HEK293 (cell line): ENCODE measurements around the gene OPCML.

ENCODE experiments used
- CTCF ChIA-PET: fragments of 350-600 bp; formaldehyde crosslinking; extraction: SDS; loops from one replicate; lab custom pipeline; 2021; ENCODE audit warnings: antibody characterized with exemption; lab: Yijun Ruan, JAX
- POLR2A ChIA-PET: fragments of 300-600 bp; formaldehyde crosslinking; extraction: SDS; loops from one replicate; lab custom pipeline; 2020; ENCODE audit warnings: antibody characterized with exemption, inconsistent platforms; lab: Yijun Ruan, JAX
- H3K27ac ChIP-seq: fragments of 200-500 bp; sonication (Bioruptor generic); 2 replicates; pipeline ENCODE4 v1.5.1; 2014; ENCODE audit warnings: low read depth, low read length, control low read depth, inconsistent platforms; ENCODE audit errors: extremely low read depth
- H3K36me3 ChIP-seq, 2 experiments: fragments of 200-500 bp in 1 of 2; sonication (Bioruptor generic) in 1 of 2; 1 replicate in 1 of 2; 2 replicates in 1 of 2; pipeline ENCODE4 v1.5.1; 2014 to 2017; ENCODE audit warnings: inconsistent platforms in 2 of 2, low read length in 2 of 2; ENCODE audit not compliant: control insufficient read depth in 2 of 2, insufficient read depth in 1 of 2
- H3K4me1 ChIP-seq: fragments of 200-500 bp; sonication (Bioruptor generic); 2 replicates; pipeline ENCODE4 v1.5.1; 2014; ENCODE audit warnings: mild to moderate bottlenecking, low read length, inconsistent platforms; ENCODE audit not compliant: control insufficient read depth, insufficient read depth
- H3K4me3 ChIP-seq: 2 replicates; pipeline ENCODE4 v1.5.1; 2011; ENCODE audit warnings: low read depth, mild to moderate bottlenecking, control low read depth, low read length, moderate library complexity
- H3K9me3 ChIP-seq: fragments of 200-500 bp; sonication (Bioruptor generic); 2 replicates; pipeline ENCODE4 v1.5.1; 2014; ENCODE audit warnings: low read depth, low read length, inconsistent platforms; ENCODE audit not compliant: control insufficient read depth, insufficient read depth
- AEBP2 ChIP-seq: fragments of 450-650 bp; formaldehyde crosslinking; IDR thresholded peaks from 2 replicates; pipeline ENCODE4 v1.5.1; 2016; ENCODE audit warnings: missing biosample characterization, missing genetic modification characterization, borderline replicate concordance
- FEZF1 ChIP-seq: fragments of 450-650 bp; formaldehyde crosslinking; IDR thresholded peaks from 2 replicates; pipeline ENCODE4 v1.5.1; 2016; ENCODE audit warnings: missing biosample characterization, missing genetic modification characterization
- GLIS1 ChIP-seq: fragments of 450-650 bp; formaldehyde crosslinking; IDR thresholded peaks from 2 replicates; pipeline ENCODE4 v1.5.1; 2016; ENCODE audit warnings: missing biosample characterization, missing genetic modification characterization
- INSM2 ChIP-seq: fragments of 450-650 bp; formaldehyde crosslinking; IDR thresholded peaks from 2 replicates; pipeline ENCODE4 v1.5.1; 2016; ENCODE audit warnings: missing biosample characterization, missing genetic modification characterization
- PRDM4 ChIP-seq: fragments of 450-650 bp; formaldehyde crosslinking; IDR thresholded peaks from 2 replicates; pipeline ENCODE4 v1.5.1; 2017; ENCODE audit warnings: missing biosample characterization, missing genetic modification characterization
- SCRT1 ChIP-seq: fragments of 450-650 bp; formaldehyde crosslinking; IDR thresholded peaks from 2 replicates; pipeline ENCODE4 v1.5.1; 2016; ENCODE audit warnings: missing biosample characterization, missing genetic modification characterization, borderline replicate concordance
- SP7 ChIP-seq: fragments of 450-650 bp; formaldehyde crosslinking; IDR thresholded peaks from 2 replicates; pipeline ENCODE4 v1.5.1; 2016; ENCODE audit warnings: missing biosample characterization, missing genetic modification characterization
- ZBTB26 ChIP-seq: fragments of 450-650 bp; formaldehyde crosslinking; optimal IDR thresholded peaks from 2 replicates; pipeline ENCODE3; 2016; ENCODE audit warnings: missing biosample characterization, mild to moderate bottlenecking, missing genetic modification characterization
- ZIC2 ChIP-seq: fragments of 450-650 bp; formaldehyde crosslinking; IDR thresholded peaks from 2 replicates; pipeline ENCODE4 v1.5.1; 2016; ENCODE audit warnings: missing biosample characterization, missing genetic modification characterization
- ZNF18 ChIP-seq: fragments of 450-650 bp; formaldehyde crosslinking; IDR thresholded peaks from 2 replicates; pipeline ENCODE4 v1.5.1; 2016; ENCODE audit warnings: missing biosample characterization, missing genetic modification characterization
- ZNF248 ChIP-seq: fragments of 450-650 bp; formaldehyde crosslinking; IDR thresholded peaks from 2 replicates; pipeline ENCODE4 v1.5.1; 2017; ENCODE audit warnings: missing biosample characterization, missing genetic modification characterization
- ZNF292 ChIP-seq: fragments of 450-650 bp; formaldehyde crosslinking; IDR thresholded peaks from 2 replicates; pipeline ENCODE4 v1.5.1; 2016; ENCODE audit warnings: low read depth, missing biosample characterization, missing genetic modification characterization, borderline replicate concordance
- ZNF426 ChIP-seq: fragments of 450-650 bp; formaldehyde crosslinking; IDR thresholded peaks from 2 replicates; pipeline ENCODE4 v1.5.1; 2017; ENCODE audit warnings: missing biosample characterization, missing genetic modification characterization, mild to moderate bottlenecking, inconsistent platforms, moderate library complexity
- ZNF548 ChIP-seq: fragments of 450-650 bp; formaldehyde crosslinking; IDR thresholded peaks from 2 replicates; pipeline ENCODE4 v1.5.1; 2016; ENCODE audit warnings: missing biosample characterization, missing genetic modification characterization
- ZNF561 ChIP-seq: fragments of 450-650 bp; IDR thresholded peaks from 2 replicates; pipeline ENCODE4 v1.5.1; 2018; ENCODE audit warnings: missing biosample characterization, missing genetic modification characterization, borderline replicate concordance
- ZNF654 ChIP-seq: fragments of 450-650 bp; formaldehyde crosslinking; IDR thresholded peaks from 2 replicates; pipeline ENCODE4 v1.5.1; 2016; ENCODE audit warnings: low read depth, missing biosample characterization, missing genetic modification characterization
- ZNF701 ChIP-seq: fragments of 450-650 bp; formaldehyde crosslinking; IDR thresholded peaks from 2 replicates; pipeline ENCODE4 v1.5.1; 2016; ENCODE audit warnings: missing biosample characterization, missing genetic modification characterization
- ZNF776 ChIP-seq: fragments of 450-650 bp; formaldehyde crosslinking; IDR thresholded peaks from 2 replicates; pipeline ENCODE4 v1.5.0; 2017; ENCODE audit warnings: missing biosample characterization, missing genetic modification characterization, borderline replicate concordance
- ZSCAN4 ChIP-seq: fragments of 450-650 bp; formaldehyde crosslinking; IDR thresholded peaks from 2 replicates; pipeline ENCODE4 v1.5.1; 2017; ENCODE audit warnings: missing biosample characterization, missing genetic modification characterization

Gene OPCML

GRCh38 chr11:132452616-132453015 lies 1079.7 kb downstream of the OPCML start (continued):
- no peak for TF ChIP-seq SCRT1

- Histone ChIP-seq H3K4me1 (no peaks in the 10 kb centered on the region), H3K9me3 (no peaks in the 10 kb centered on the region)
- no peak for TF ChIP-seq PRDM4 (tag by site-specific recombination)
- TF ChIP-seq SP7 (tag by site-specific recombination): no peak
- no peak for TF ChIP-seq ZNF701 (tag by site-specific recombination)
- no peak for TF ChIP-seq ZIC2 (tag by site-specific recombination)
- TF ChIP-seq ZNF248: no peak
- no peak for TF ChIP-seq INSM2 (tag by site-specific recombination)
- TF ChIP-seq AEBP2: no peak
- no peak for TF ChIP-seq GLIS1 (tag by site-specific recombination)
- TF ChIP-seq ZSCAN4 (tag by site-specific recombination): no peak
- TF ChIP-seq ZNF426: no peak
- TF ChIP-seq ZNF548 (tag by site-specific recombination): no peak
- no peak for TF ChIP-seq ZNF654 (tag by site-specific recombination)
- no peak for TF ChIP-seq ZNF776
- TF ChIP-seq ZNF292 (tag by site-specific recombination): no peak
- TF ChIP-seq FEZF1 (tag by site-specific recombination): no peak
- no peak for TF ChIP-seq ZNF561 (tag by site-specific recombination)
- TF ChIP-seq ZNF18 (tag by site-specific recombination): no peak
- TF ChIP-seq ZBTB26 (tag by site-specific recombination): no peak
- TF ChIP-seq, all 188 proteins: peak for 0
- ChIA-PET POLR2A (no interaction called here), CTCF (no interaction called here)
- H3K27ac ChIP-seq: no peak overlapping the region
- no peaks in the 10 kb centered on the region for H3K36me3 ChIP-seq
- H3K4me3 ChIP-seq: no peak overlapping the region
These were observed 1080.2 kb downstream of the OPCML start for GRCh38 chr11:132451942-132452601.
